Tibial artery (tissue), 4 donors: ENCODE results near the gene PSD4.

Source experiments
- DNase-seq, 2 donors: peaks; one replicate each; pipeline ENCODE4 v3.0.0-alpha.2; 2019
- H3K27ac ChIP-seq, 2 donors: fragments of 200-600 bp; sonication (generic) in 1 of 2; 1 replicate in 1 of 2; 2 replicates in 1 of 2; pipeline ENCODE4 v1.5.1; 2018 to 2019; ENCODE audit warnings: mild to moderate bottlenecking in 1 of 2
- H3K27me3 ChIP-seq, 2 donors: fragments of 200-600 bp; sonication (generic) in 1 of 2; one replicate each; pipeline versions ENCODE4 v1.5.1 to v1.6.0; 2016 to 2019
- H3K36me3 ChIP-seq, 3 donors: fragments of 200-600 bp; sonication (generic) in 2 of 3; one replicate each; pipeline ENCODE4 v1.5.1; 2016 to 2019; ENCODE audit warnings: mild to moderate bottlenecking in 2 of 3
- H3K4me1 ChIP-seq, 4 donors: fragments of 200-600 bp; sonication (generic) in 2 of 4; 1 replicate in 3 of 4; 2 replicates in 1 of 4; pipeline ENCODE4 v1.5.1; 2016 to 2019
- H3K4me3 ChIP-seq, 2 donors: fragments of 200-600 bp; sonication (generic) in 1 of 2; 1 replicate in 1 of 2; 2 replicates in 1 of 2; pipeline ENCODE4 v1.5.1; 2018 to 2019; ENCODE audit warnings: mild to moderate bottlenecking in 2 of 2
- H3K9me3 ChIP-seq, 3 donors: fragments of 200-600 bp; sonication (generic) in 1 of 3; one replicate each; pipeline ENCODE4 v1.5.1; 2016 to 2019
- intact Hi-C: fragments of 100-400 bp; cut with DNase I; formaldehyde crosslinking; loops from one replicate; pipeline ENCODE4 v1.15.0; 2023; ENCODE audit warnings: low total_unique reads
- TF ChIP-seq, protein P1 (sequence below), 2 experiments: fragments of 200-600 bp in 1 of 2; fragments of 450-650 bp in 1 of 2; IDR thresholded peaks; one replicate each; pipeline ENCODE4 v1.5.1; 2017 to 2019; ENCODE audit warnings: antibody characterized with exemption in 2 of 2, mild to moderate bottlenecking in 1 of 2, moderate library complexity in 1 of 2

The PSD4 gene

DNA sequence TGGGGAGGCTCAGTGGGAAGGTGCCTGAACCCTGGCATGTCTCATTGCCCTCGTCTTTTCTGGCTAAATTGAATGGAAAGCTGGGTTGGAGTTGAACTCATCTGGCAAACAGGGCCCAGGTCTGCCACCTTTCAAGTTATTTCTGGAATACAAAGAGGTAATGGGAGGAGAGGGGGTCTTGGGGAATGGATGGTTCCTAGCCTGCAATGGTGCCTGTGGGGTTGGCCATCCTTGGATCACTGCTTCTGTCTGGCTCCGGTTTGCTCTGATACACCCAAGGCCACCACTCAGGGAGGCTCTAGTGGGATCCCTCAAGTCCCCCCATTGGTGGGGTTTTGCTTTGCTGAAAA is 45.3 kb downstream of the PSD4 start:
- intact Hi-C loops: no loop called here
- peak in 1 of 2 donors; percentile 43 for DNase-seq
- no peak overlapping the region for H3K27ac ChIP-seq
- no peaks in the 10 kb centered on the region for H3K36me3 ChIP-seq
- TF ChIP-seq, protein P1, sequence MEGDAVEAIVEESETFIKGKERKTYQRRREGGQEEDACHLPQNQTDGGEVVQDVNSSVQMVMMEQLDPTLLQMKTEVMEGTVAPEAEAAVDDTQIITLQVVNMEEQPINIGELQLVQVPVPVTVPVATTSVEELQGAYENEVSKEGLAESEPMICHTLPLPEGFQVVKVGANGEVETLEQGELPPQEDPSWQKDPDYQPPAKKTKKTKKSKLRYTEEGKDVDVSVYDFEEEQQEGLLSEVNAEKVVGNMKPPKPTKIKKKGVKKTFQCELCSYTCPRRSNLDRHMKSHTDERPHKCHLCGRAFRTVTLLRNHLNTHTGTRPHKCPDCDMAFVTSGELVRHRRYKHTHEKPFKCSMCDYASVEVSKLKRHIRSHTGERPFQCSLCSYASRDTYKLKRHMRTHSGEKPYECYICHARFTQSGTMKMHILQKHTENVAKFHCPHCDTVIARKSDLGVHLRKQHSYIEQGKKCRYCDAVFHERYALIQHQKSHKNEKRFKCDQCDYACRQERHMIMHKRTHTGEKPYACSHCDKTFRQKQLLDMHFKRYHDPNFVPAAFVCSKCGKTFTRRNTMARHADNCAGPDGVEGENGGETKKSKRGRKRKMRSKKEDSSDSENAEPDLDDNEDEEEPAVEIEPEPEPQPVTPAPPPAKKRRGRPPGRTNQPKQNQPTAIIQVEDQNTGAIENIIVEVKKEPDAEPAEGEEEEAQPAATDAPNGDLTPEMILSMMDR (IDR thresholded peaks at IDR 0.05): no peak
- H3K9me3 ChIP-seq: no peaks in the 10 kb centered on the region
- H3K4me1 ChIP-seq: peaks cover 0 to 17% (median 0%) of the 10 kb centered on the region in 4 donors
- no peaks in the 10 kb centered on the region for H3K27me3 ChIP-seq
- H3K4me3 ChIP-seq: no peak overlapping the region

DNA sequence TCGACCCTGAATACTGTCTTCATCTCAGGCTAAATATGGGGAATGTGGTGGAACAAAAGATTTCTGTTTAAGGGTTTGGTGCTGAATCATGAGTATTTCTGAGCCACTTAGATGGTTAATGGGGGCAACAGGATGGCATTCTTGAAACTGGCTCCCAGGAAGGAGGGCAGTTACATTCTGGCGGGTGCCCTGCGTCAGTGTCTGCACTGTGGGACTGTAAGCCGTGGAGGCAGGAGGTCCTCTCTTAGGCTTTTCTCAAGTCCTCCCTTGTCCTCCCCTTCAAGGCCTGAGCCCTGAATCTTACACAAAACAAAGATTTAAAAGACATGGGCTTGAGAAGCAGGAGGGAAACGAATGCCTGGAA is 45.7 kb downstream of the PSD4 start:
- TF ChIP-seq, protein P1 (IDR thresholded peaks at IDR 0.05): no peak
- DNase-seq: peak in 1 of 2 donors; percentile 44
- no peak overlapping the region for H3K27ac ChIP-seq
- intact Hi-C loops: no loop called here
- H3K27me3 ChIP-seq: no peaks in the 10 kb centered on the region
- no peaks in the 10 kb centered on the region for H3K36me3 ChIP-seq
- no peak overlapping the region for H3K4me3 ChIP-seq
- H3K9me3 ChIP-seq: no peaks in the 10 kb centered on the region
- H3K4me1 ChIP-seq: peaks cover 0 to 17% (median 0%) of the 10 kb centered on the region in 4 donors

DNA sequence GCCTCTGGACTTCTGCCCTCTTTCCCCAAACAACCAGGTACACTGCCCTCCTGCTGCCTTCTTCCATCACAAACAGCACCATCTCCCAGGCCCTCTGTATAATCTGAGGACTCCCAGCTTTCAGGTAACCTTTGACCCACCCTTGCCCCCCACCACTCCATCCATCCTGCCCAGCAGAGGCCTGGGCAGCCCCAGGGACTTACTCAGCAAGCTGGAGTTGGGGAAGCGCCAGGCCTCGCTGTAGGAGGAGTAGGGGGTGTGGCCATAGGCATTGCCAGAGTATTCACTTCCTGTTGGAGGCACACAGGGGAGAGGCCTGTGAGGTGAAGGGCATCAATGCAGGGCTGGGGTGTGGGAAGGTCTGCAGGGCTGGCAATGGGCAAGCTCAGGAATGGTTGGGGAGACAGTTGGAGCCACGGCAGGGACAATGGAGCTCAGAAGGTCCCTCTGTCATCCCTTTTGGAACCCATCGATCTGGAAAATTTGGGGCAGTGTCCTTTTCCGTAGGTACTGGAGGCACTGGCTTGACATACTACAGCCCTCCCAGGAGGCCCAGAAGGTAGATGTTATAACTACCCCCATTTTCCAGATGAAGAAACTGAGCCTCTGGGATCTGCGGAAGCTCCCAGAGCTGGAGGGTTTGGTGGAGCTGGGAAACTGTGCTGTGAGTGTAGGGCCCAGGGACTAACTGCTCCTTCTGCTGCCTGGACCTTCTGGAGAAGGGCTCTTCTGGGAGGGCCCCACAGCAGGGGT is 46.3 kb downstream of the PSD4 start:
- no peak overlapping the region for H3K27ac ChIP-seq
- TF ChIP-seq, protein P1 (IDR thresholded peaks at IDR 0.05): no peak
- no peaks in the 10 kb centered on the region for H3K9me3 ChIP-seq
- intact Hi-C loops: no loop called here
- H3K4me3 ChIP-seq: no peak overlapping the region
- peaks cover 0 to 17% (median 0%) of the 10 kb centered on the region in 4 donors for H3K4me1 ChIP-seq
- H3K27me3 ChIP-seq: no peaks in the 10 kb centered on the region
- H3K36me3 ChIP-seq: no peaks in the 10 kb centered on the region
- peak; percentile 69 to 73 for DNase-seq

DNA sequence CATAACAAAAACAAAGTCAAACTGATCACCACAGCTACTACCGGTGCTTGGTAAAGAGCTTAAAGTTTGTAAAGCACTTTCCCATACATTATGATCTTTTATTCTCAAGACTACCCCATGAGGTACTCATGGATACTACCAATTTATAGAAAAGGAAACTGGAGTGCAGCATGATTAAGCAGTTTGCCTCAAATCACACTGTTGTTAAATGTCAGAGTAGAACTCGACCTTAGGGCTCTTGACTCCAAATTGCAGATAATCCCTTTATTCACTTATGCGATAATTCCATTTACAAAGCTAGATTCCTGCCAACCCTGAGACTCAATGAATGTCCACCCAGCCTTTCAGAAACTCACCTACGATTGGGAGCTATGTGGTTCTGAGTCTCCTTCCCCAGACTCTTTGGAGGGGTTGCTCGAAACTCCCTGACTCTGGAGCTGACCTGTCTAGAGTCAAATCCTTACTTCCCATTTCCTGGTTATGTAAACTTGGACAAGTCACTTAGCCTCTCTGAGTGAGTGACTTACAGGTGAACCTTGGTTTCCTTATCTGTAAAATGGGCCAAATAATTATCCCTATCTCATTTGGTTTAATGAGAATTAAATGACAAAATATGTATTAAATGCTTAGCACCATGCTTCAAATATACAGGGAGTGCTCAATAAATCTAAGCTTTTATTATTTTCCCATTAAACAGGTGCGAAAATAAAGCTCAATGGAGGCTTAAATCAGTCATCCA is 47.4 kb downstream of the PSD4 start:
- Histone ChIP-seq H3K36me3 (no peaks in the 10 kb centered on the region), H3K4me1 (peaks cover 0 to 17% (median 0%) of the 10 kb centered on the region in 4 donors), H3K27me3 (no peaks in the 10 kb centered on the region), H3K9me3 (no peaks in the 10 kb centered on the region), H3K4me3 (no peak overlapping the region), H3K27ac (no peak overlapping the region)
- intact Hi-C loops: no loop called here
- TF ChIP-seq, protein P1 (IDR thresholded peaks at IDR 0.05): no peak
- DNase-seq: peak in 1 of 2 donors; percentile 3

DNA sequence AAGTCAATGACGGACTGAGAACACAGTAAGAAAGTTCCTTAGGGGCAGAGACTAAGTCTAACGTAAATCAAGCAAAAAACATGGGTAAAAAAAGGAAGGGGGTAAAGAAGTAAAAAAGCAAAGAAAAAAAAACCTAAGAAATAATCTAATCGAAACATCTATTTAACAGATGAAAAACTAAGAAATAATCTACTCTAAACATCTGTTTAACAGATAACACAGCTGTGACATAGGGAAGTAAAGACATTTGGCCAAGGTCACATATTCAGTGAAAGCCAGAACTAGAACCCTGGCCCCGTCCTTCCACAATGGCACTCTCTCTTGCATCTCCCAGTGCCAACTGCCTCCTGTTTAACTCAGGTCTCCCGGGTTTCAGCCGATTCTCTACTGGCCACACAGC is 48.1 kb downstream of the PSD4 start:
- Histone ChIP-seq H3K36me3 (no peaks in the 10 kb centered on the region), H3K4me1 (peaks cover 0 to 17% (median 0%) of the 10 kb centered on the region in 4 donors), H3K9me3 (no peaks in the 10 kb centered on the region), H3K4me3 (no peak overlapping the region), H3K27ac (no peak overlapping the region), H3K27me3 (no peaks in the 10 kb centered on the region)
- intact Hi-C loops: no loop called here
- TF ChIP-seq, protein P1 (IDR thresholded peaks at IDR 0.05): no peak
- peak in 1 of 2 donors; percentile 21 for DNase-seq
